Hepatocyte (in vitro differentiated cells): ENCODE results near the gene TRPC4AP. TPM values are rescaled to one million over a fixed set of nuclear protein-coding genes. Genes with fewer than 3 reads are reported as not detected.
"Not testable (repeated sequence)": the region's sequence is repeated elsewhere in the genome, so short reads cannot be mapped to it uniquely, and the experiment has no call there.

Source experiments
- DNase-seq: peaks from one replicate; pipeline ENCODE4 v3.0.0-alpha.2; 2016; ENCODE audit warnings: low spot score
- H2AFZ ChIP-seq: fragments of 200-600 bp; sonication (generic); 2 replicates; pipeline ENCODE4 v1.6.0; 2016; ENCODE audit warnings: antibody characterized with exemption, mild to moderate bottlenecking
- H3K27ac ChIP-seq: fragments of 200-600 bp; sonication (generic); 2 replicates; pipeline ENCODE4 v1.5.1; 2016; ENCODE audit warnings: mild to moderate bottlenecking
- H3K27me3 ChIP-seq: fragments of 200-600 bp; sonication (generic); 2 replicates; pipeline ENCODE4 v1.6.1; 2016
- H3K36me3 ChIP-seq: fragments of 200-600 bp; sonication (generic); replicated peaks from 2 replicates; pipeline ENCODE4 v1.5.1; 2016; ENCODE audit warnings: low read depth; ENCODE audit not compliant: insufficient read depth
- H3K4me1 ChIP-seq: fragments of 200-600 bp; sonication (generic); 2 replicates; pipeline ENCODE4 v1.5.1; 2016; ENCODE audit warnings: mild to moderate bottlenecking, moderate library complexity; ENCODE audit not compliant: insufficient read depth
- H3K4me2 ChIP-seq: fragments of 200-600 bp; sonication (generic); 2 replicates; pipeline ENCODE4 v1.6.0; 2016
- H3K4me3 ChIP-seq: fragments of 200-600 bp; sonication (generic); 2 replicates; pipeline ENCODE4 v1.5.1; 2016; ENCODE audit warnings: mild to moderate bottlenecking
- H3K79me2 ChIP-seq: fragments of 200-600 bp; sonication (generic); 2 replicates; pipeline ENCODE4 v1.6.0; 2017; ENCODE audit warnings: mild to moderate bottlenecking
- H3K9me2 ChIP-seq: fragments of 200-600 bp; sonication (generic); replicated peaks from 2 replicates; pipeline ENCODE4 v1.6.0; 2017; ENCODE audit warnings: mild to moderate bottlenecking; ENCODE audit not compliant: insufficient read depth
- H3K9me3 ChIP-seq: fragments of 200-600 bp; sonication (generic); 2 replicates; pipeline ENCODE4 v1.5.1; 2016; ENCODE audit warnings: low read depth, mild to moderate bottlenecking
- H4K20me1 ChIP-seq: fragments of 200-600 bp; sonication (generic); 2 replicates; pipeline ENCODE4 v1.6.0; 2016; ENCODE audit warnings: mild to moderate bottlenecking; ENCODE audit not compliant: insufficient read depth, poor library complexity, severe bottlenecking
- EZH2 ChIP-seq: fragments of 200-600 bp; sonication (generic); IDR thresholded peaks from 2 replicates; pipeline ENCODE4 v1.6.1; 2016; ENCODE audit warnings: antibody characterized with exemption, mild to moderate bottlenecking, borderline replicate concordance
- EZH2phosphoT487 ChIP-seq: fragments of 200-600 bp; sonication (generic); IDR thresholded peaks from one replicate; pipeline ENCODE4 v1.6.1; 2018; ENCODE audit warnings: antibody characterized with exemption, mild to moderate bottlenecking, low read depth, moderate library complexity; ENCODE audit not compliant: unreplicated experiment, severe bottlenecking
- WGBS: methylation state at CpG from one replicate; pipeline ENCODE4 v1.1.6; 2016; ENCODE audit warnings: low lambda C conversion rate; ENCODE audit errors: missing lambda C conversion rate; 5-methylcytosine and 5-hydroxymethylcytosine counted together
- polyA plus RNA-seq: library from polyadenylated mRNA; unstranded; fragments of >200 nt; fragmentation: Nextera tagmentation; extraction: Ambion mirVana; gene quantifications from 2 replicates; pipeline ENCODE4 v1.2.1, GENCODE V29; 2016
- total RNA-seq: library from RNA; depleted of rRNA; stranded (reverse); fragments of >200 nt; gene quantifications from 2 replicates; pipeline ENCODE4 v1.2.3, GENCODE V29; 2014
- TF ChIP-seq, protein P1 (sequence below): fragments of 200-600 bp; sonication (generic); IDR thresholded peaks from 2 replicates; pipeline ENCODE4 v1.5.1; 2016; ENCODE audit warnings: antibody characterized with exemption, mild to moderate bottlenecking; ENCODE audit not compliant: poor library complexity

Gene TRPC4AP
- total and polyA plus RNA-seq, 2 experiments from 2014 or later, result 88.6 to 94.9 TPM

DNA sequence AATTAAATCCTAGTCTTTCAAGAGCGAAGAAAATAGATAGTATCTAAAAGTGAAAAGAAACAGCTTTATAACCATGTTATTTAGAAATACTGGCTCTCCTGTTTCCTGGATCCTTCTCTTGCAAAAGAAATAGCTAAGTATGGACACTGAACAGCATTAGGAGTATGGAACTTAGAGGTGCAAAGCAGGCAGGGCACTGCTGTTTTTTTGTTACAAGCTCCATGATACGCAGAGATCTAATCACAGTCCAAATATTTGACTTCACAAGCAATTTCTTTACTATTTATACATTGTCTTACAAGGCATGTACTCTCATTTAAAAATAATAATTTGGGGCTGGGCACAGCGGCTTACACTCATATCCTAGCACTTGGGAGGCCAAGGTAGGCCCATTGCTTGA lies 7.6 kb downstream of the TRPC4AP start:
- no peak for TF ChIP-seq EZH2
- Histone ChIP-seq H4K20me1 (peaks cover 94% of the 10 kb centered on the region), H3K27ac (no peak overlapping the region)

GRCh38 chr20:35080348-35080642 lies 12.3 kb downstream of the TRPC4AP start:
- peaks cover 72% of the 10 kb centered on the region for H4K20me1 ChIP-seq
- not testable (repeated sequence) for H2AFZ ChIP-seq, H3K36me3 ChIP-seq, DNase-seq, H3K4me1 ChIP-seq, H3K4me2 ChIP-seq, H3K27ac ChIP-seq, H3K9me3 ChIP-seq, H3K4me3 ChIP-seq, H3K9me2 ChIP-seq, H3K27me3 ChIP-seq
- 93% methylated on average over 5 of the region's 5 CpGs for WGBS
- peaks cover 87% of the 10 kb centered on the region for H3K79me2 ChIP-seq

More for the DNA sequence above, 7.6 kb downstream of the TRPC4AP start:
- Histone ChIP-seq H3K79me2 (peaks cover 97% of the 10 kb centered on the region), H3K9me3 (no peaks in the 10 kb centered on the region), H3K9me2 (no peaks in the 10 kb centered on the region), H2AFZ (no peak overlapping the region), H3K36me3 (no peaks in the 10 kb centered on the region), H3K4me3 (no peak overlapping the region), H3K4me2 (no peak overlapping the region), H3K4me1 (peaks cover 3% of the 10 kb centered on the region), H3K27me3 (no peaks in the 10 kb centered on the region)
- 85% methylated on average over 3 of the region's 3 CpGs for WGBS
- no peak for DNase-seq

- Histone ChIP-seq H3K27ac (no peak overlapping the region), H3K9me3 (no peaks in the 10 kb centered on the region), H3K4me1 (no peaks in the 10 kb centered on the region), H3K79me2 (peaks cover 84% of the 10 kb centered on the region), H3K4me2 (no peak overlapping the region), H3K36me3 (peaks cover 8% of the 10 kb centered on the region), H3K27me3 (no peaks in the 10 kb centered on the region), H3K9me2 (no peaks in the 10 kb centered on the region), H4K20me1 (peaks cover 66% of the 10 kb centered on the region), H2AFZ (no peak overlapping the region), H3K4me3 (no peak overlapping the region)
- TF ChIP-seq EZH2phosphoT487 (no peak), EZH2 (no peak)
- TF ChIP-seq, protein P1, sequence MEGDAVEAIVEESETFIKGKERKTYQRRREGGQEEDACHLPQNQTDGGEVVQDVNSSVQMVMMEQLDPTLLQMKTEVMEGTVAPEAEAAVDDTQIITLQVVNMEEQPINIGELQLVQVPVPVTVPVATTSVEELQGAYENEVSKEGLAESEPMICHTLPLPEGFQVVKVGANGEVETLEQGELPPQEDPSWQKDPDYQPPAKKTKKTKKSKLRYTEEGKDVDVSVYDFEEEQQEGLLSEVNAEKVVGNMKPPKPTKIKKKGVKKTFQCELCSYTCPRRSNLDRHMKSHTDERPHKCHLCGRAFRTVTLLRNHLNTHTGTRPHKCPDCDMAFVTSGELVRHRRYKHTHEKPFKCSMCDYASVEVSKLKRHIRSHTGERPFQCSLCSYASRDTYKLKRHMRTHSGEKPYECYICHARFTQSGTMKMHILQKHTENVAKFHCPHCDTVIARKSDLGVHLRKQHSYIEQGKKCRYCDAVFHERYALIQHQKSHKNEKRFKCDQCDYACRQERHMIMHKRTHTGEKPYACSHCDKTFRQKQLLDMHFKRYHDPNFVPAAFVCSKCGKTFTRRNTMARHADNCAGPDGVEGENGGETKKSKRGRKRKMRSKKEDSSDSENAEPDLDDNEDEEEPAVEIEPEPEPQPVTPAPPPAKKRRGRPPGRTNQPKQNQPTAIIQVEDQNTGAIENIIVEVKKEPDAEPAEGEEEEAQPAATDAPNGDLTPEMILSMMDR, result no peak
- no peak for DNase-seq
- 97% methylated on average over 8 of the region's 8 CpGs for WGBS
Measured at GRCh38 chr20:35079472-35080347, 12.9 kb downstream of the TRPC4AP start.

DNA sequence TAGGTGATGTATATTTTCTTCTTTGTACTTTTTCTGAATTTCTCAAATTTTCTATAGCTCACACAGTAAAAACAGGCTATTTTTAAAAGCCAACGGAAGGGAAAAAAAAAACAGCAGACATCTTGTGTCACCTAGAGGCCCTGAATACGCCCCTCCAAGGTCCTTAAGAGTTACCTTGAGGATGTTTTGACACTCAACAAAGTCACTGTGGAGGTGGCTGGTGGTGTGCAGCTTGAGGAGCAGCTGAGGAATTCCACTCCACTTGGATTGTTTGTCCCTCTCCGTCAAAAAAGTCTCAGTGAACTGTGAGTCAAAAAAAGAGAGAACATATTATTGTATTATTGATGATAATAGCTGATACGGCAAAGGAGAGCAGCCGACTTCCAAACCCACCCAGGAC lies 14.7 kb downstream of the TRPC4AP start:
- H3K27me3 ChIP-seq, result no peaks in the 10 kb centered on the region
- no peaks in the 10 kb centered on the region for H3K4me1 ChIP-seq
- peaks cover 50% of the 10 kb centered on the region for H4K20me1 ChIP-seq
- TF ChIP-seq EZH2, result no peak
- no peak for TF ChIP-seq EZH2phosphoT487
- TF ChIP-seq, protein P1, result no peak
- H3K79me2 ChIP-seq, result peaks cover 82% of the 10 kb centered on the region
- no peaks in the 10 kb centered on the region for H3K9me2 ChIP-seq
- H2AFZ ChIP-seq, result no peak overlapping the region
- no peaks in the 10 kb centered on the region for H3K9me3 ChIP-seq
- no peak for DNase-seq
- WGBS, result 94% methylated on average over 5 of the region's 5 CpGs
- H3K4me3 ChIP-seq, result no peak overlapping the region
- H3K4me2 ChIP-seq, result no peak overlapping the region
- no peak overlapping the region for H3K27ac ChIP-seq
- peaks cover 8% of the 10 kb centered on the region for H3K36me3 ChIP-seq
